KOPT-K1 (cell line): ENCODE results near the gene ERCC1.

ENCODE experiments used
- H3K27ac ChIP-seq: fragments of 200-600 bp; sonication (generic); 2 replicates; pipeline ENCODE4 v1.5.1; 2016; ENCODE audit warnings: antibody characterized with exemption, mild to moderate bottlenecking, low read depth, low read length; ENCODE audit not compliant: poor library complexity, severe bottlenecking
- H3K36me3 ChIP-seq: fragments of 200-600 bp; sonication (generic); 2 replicates; pipeline ENCODE4 v1.5.1; 2017; ENCODE audit warnings: antibody characterized with exemption, mild to moderate bottlenecking, low read length, moderate library complexity; ENCODE audit not compliant: insufficient read depth
- H3K9me3 ChIP-seq: fragments of 200-600 bp; sonication (generic); 2 replicates; pipeline ENCODE4 v1.5.1; 2017; ENCODE audit warnings: antibody characterized with exemption, low read length, mild to moderate bottlenecking; ENCODE audit not compliant: insufficient read depth, poor library complexity, severe bottlenecking

The ERCC1 gene

GRCh38 chr19:45391346-45391745 is 32.4 kb downstream of the ERCC1 start:
- Histone ChIP-seq H3K27ac (no peak overlapping the region), H3K9me3 (no peaks in the 10 kb centered on the region), H3K36me3 (no peaks in the 10 kb centered on the region)

- no peaks in the 10 kb centered on the region for H3K36me3 ChIP-seq
- H3K9me3 ChIP-seq: no peaks in the 10 kb centered on the region
- no peak overlapping the region for H3K27ac ChIP-seq
Measured at GRCh38 chr19:45385392-45386221, 38.1 kb downstream of the ERCC1 start.

- Histone ChIP-seq H3K9me3 (no peaks in the 10 kb centered on the region), H3K27ac (no peak overlapping the region), H3K36me3 (no peaks in the 10 kb centered on the region)
Measured at GRCh38 chr19:45382426-45382825, 41.3 kb downstream of the ERCC1 start.

GRCh38 chr19:45380107-45380506 is 43.6 kb downstream of the ERCC1 start:
- no peak overlapping the region for H3K27ac ChIP-seq
- no peaks in the 10 kb centered on the region for H3K9me3 ChIP-seq
- H3K36me3 ChIP-seq: no peaks in the 10 kb centered on the region

DNA sequence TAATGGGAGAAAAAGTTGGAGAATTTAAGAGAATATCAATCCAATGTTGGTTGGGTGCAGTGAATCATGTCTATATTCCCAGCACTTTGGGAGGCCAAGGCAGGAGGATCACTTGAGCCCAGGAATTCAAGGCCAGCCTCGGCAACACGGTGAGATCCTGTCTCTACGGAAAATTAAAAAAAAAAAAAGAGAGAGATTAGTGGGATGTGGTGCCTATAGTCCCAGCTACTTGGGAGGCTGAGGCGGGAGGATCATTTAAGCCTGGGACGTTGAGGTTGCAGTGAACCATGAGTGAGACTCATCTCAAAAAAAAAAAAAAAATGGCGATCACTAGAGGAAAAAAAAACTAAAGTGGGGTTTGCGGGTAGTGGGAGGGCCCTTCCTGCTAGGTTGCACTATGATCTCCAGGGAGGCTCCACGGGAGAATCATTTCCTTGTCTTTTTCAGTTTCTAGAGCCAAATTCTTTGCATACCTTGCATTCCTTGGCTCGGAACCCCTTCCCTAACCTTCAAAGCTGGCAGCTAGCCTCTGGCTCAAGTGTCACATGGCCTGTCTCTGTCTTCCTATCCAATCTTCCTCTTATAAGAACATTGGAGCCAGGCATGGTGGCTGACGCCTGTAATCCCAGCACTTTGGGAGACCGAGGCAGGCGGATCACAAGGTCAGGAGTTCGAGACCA is 47.5 kb downstream of the ERCC1 start:
- Histone ChIP-seq H3K27ac (no peak overlapping the region), H3K36me3 (no peaks in the 10 kb centered on the region), H3K9me3 (no peaks in the 10 kb centered on the region)

- peak within 1 kb of the TSS; percentile 56 for H3K27ac ChIP-seq
- no peaks in the 10 kb centered on the region; the same call in 1 of the 2 replicates for H3K36me3 ChIP-seq
- H3K9me3 ChIP-seq: no peaks in the 10 kb centered on the region
Measured at GRCh38 chr19:45370410-45371204, 53.1 kb downstream of the ERCC1 start, which contains the start of gene ERCC2. Gene ERCC2 (minus strand): TSS chr19:45370573. CDS start chr19:45370540, 33 bp downstream.

DNA sequence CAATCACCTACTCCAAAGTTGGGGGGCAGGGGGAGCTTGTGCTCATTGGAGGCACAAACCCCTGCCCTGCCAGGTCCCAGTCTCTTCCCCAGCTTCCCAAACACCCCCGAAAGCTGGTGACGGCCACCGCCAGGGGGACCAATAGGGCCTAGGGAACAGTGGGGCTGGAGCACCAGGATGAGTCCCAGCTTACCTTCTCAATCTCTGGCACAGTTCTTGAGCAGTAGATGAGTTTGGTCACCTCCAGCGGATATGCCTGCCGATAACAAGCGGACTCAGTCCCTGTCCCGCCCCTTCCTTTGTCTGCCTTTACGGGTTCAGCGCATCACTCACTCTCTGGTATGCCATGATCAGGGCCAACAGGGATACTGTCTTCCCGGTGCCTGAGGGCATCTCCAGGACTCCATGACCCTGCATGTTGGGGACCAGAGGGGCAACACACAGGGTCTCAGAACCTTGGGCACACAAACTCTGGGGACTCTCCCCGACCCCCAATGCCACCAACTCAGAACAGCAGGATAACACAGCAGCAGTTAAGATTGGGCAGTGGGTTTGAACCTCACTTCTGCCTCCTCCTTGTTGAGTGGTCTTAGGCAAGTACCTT is 54.9 kb downstream of the ERCC1 start:
- no peak overlapping the region for H3K27ac ChIP-seq
- peaks cover 12% of the 10 kb centered on the region; the same call in 1 of the 2 replicates for H3K36me3 ChIP-seq
- no peaks in the 10 kb centered on the region for H3K9me3 ChIP-seq

- H3K27ac ChIP-seq: no peak overlapping the region
- H3K9me3 ChIP-seq: no peaks in the 10 kb centered on the region
- H3K36me3 ChIP-seq: peaks cover 19% of the 10 kb centered on the region; the same call in 1 of the 2 replicates
Measured at GRCh38 chr19:45368127-45368526, 55.6 kb downstream of the ERCC1 start.

DNA sequence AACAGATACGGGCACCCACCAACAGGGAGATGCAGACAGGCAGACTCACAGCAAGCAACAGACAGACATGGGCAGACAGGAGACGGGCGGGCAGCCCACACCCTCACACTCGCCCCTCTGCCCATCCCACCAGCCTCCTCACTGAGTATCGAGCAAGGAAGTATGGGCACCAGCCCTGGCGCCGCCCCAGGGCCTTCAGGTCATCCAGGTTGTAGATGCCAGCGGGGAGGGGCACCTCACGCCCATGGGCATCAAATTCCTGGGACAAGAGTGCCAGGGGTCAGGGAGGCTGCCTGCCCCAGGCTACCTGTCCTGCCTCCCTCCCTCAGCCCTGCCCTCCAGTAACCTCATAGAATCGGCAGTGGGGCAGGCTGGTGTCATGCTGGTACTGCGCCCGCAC is 59.0 kb downstream of the ERCC1 start:
- Histone ChIP-seq H3K27ac (no peak overlapping the region), H3K9me3 (no peaks in the 10 kb centered on the region), H3K36me3 (peaks cover 41% of the 10 kb centered on the region)

DNA sequence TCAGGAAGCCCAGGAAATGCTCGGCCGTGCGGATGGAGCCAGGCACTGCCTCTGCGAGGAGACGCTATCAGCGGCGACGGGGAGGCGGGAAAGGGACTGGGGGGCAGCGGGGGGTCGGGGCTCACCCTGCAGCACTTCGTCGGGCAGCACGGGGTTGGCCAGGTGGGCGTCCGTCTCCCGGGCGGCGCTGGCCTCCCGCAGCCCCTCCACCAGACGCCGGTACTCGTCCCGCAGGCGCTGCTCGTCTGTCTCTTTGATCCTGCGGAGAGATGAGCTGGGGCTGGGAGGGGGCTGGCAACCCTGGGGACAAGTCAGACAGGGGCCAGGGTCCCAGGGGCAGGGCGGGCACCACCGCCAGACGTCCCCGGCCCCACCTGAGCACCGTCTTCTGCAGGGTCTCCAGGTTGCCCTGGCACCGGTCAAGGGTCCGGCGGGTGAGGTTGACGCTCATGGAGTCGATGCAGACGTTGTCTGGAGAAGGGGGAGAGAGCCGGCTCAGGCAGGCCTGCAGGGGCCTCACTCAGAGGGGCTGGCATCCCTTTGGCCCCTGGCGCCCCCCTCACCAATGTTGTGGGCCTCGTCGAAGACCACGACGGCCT is 59.8 kb downstream of the ERCC1 start:
- Histone ChIP-seq H3K9me3 (no peaks in the 10 kb centered on the region), H3K36me3 (peaks cover 48% of the 10 kb centered on the region), H3K27ac (no peak overlapping the region)

DNA sequence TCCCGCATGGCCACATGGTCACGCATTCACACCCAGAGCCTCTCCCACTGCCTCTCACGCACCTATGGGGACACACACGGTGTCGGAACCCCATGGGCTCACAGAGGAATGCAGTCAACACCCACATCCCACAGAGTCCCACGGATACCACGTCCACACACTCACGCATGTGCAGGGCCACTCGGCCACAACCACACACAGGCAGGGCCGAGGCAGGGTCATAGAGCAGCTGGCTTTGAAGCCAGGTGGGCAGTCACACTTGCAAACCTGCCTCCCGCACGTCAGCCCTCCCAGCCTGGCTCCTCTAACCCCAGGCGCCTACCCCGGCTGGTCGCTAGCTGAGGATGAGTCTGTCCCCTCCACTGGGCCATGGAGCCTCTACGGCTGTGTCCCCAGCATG is 61.4 kb downstream of the ERCC1 start:
- Histone ChIP-seq H3K36me3 (peaks cover 58% of the 10 kb centered on the region), H3K9me3 (no peaks in the 10 kb centered on the region), H3K27ac (no peak overlapping the region)

DNA sequence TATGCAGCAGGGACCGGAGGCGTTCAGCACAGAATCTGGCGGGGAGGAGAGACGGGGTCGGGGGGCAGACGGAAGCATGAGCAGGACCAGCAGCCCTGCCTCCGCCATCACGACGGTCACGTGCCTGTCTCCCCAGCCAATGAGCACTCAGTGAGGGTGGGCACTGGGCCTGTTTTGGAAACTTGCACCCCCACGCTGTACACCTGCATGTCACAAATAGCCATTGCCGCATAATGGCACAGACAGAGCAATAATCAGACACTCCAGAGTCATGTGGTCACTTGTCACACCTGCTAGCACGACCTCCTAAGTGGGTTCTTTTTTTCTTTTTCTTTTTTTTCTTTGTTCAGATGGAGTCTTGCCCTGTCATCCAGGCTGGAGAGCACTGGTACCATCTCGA is 62.1 kb downstream of the ERCC1 start:
- peaks cover 65% of the 10 kb centered on the region for H3K36me3 ChIP-seq
- no peak overlapping the region for H3K27ac ChIP-seq

GRCh38 chr19:45358213-45358792 is 65.4 kb downstream of the ERCC1 start:
- H3K9me3 ChIP-seq: no peaks in the 10 kb centered on the region
- no peak overlapping the region for H3K27ac ChIP-seq
- H3K36me3 ChIP-seq: peaks cover 78% of the 10 kb centered on the region

More for the DNA sequence above, 62.1 kb downstream of the ERCC1 start:
- no peaks in the 10 kb centered on the region for H3K9me3 ChIP-seq

DNA sequence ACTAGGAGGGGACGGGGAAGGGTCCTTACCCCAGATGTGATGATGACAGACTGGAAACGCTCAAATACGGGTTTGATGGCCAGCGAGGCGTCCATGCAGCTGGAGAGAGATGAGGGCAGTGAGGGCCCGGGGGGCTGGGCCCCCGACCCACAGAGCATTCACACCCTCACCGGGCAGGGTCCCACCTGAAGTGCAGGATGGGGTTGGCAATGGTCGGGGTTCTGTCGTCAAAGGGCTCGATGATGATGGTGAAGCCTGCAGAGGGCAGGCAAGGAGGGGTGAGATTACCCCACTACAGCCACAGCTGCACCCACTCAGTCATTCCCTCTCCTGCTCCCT is 66.3 kb downstream of the ERCC1 start:
- Histone ChIP-seq H3K36me3 (peaks cover 77% of the 10 kb centered on the region), H3K27ac (no peak overlapping the region), H3K9me3 (no peaks in the 10 kb centered on the region)
